GM12801 (cell line): ENCODE results near the gene EIF3B.

Experiments used
- CTCF ChIP-seq: IDR thresholded peaks from one replicate; pipeline ENCODE4 v1.5.1; 2011; ENCODE audit warnings: control low read depth; ENCODE audit not compliant: insufficient read length; ENCODE audit errors: extremely low read depth

The EIF3B gene

DNA sequence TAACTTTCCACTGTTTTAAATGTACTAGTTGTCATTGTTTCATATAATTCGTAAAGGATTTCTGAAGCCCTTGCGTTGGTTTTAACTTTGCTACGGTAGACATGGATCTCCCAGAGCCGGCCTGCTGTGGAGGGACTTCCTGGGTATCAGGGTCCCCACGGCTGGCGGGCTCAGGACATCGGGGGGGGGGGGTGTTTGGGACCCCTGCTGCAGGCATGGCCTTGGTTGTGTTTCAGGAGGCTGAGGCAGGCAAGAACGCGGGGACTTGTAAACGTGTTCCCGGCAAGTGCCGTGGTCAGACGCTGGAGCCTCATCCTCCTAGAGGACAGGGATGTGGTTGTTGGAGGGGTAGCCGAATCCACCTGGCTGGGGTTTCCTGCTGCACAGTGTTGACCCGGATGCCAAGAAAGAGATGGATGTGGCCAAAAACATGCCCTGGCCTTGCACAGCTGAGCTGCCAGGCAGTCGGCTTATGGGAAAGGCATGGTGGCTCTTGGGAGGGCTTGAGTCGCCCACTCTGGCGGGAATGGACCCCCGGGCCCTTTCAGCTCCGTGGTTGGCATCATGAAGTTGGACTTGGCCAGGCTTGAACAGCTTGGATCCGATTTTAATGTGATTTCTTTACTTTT, 27.4 kb downstream of the EIF3B start:
- TF ChIP-seq CTCF, result no peak

DNA sequence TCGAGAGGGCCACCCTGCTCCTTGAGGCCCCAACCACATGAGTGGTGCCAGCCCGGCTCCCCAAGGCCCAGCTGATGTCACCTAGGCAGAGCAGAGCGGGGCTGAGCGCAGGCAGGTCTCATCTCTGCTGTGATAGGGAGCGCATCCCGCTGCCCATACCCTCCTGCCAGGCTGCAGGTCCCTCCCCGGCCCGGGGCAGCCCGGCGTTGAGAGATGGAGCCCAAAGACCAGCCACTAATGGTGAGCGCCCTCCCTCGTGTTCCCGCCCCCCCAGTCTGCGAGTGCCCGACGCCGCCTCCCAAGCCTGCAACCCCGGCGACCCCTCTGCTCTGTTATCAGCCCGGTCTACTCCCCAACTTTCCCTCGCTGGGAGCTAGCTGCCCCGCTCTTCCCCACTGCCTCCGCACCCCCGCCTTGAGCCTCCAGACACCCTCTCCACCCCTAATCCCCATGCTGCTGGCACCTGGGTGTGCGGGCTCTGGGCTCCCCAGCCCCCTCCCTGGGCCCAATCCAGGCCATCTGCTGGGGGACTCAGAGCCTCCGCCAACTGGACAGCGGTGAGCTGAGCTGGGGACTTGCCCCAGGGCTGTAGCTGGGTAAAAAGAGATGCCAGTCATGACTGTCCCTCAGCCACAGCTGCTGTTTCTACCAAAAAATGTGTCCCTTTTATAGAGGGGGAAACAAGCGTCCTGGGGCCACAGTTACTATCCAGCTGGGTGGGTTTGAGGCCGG, 29.1 kb downstream of the EIF3B start:
- TF ChIP-seq CTCF, result no peak

GRCh38 chr7:2384354-2385243, 30.0 kb downstream of the EIF3B start:
- TF ChIP-seq CTCF, result no peak

GRCh38 chr7:2386964-2387669, 32.5 kb downstream of the EIF3B start:
- no peak for TF ChIP-seq CTCF

GRCh38 chr7:2387897-2388636, 33.4 kb downstream of the EIF3B start:
- TF ChIP-seq CTCF, result no peak

DNA sequence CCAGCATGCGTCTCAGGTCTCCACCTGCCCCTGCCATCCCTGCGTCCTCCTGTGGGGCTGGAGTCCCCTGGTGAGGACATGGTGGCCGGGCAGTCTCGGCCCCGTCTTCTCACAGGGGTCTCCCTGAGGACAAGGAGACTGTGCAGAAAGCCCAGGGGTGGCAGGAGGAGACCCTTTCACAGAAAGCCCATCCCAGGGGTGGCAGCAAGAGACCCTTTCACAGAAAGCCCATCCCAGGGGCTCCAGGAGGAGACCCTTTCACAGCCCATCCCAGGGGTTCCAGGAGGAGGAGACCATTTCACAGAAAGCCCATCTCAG, 34.0 kb downstream of the EIF3B start:
- TF ChIP-seq CTCF, result no peak
